OCI-LY7 (cell line): ENCODE results near the gene BTBD9. TPM values are rescaled to one million over a fixed set of nuclear protein-coding genes. Genes with fewer than 3 reads are reported as not detected.

Experiments used
- BruUV-seq: library from RNA; stranded (reverse); fragments of 400-500 nt; replicated peaks from 2 replicates; lab custom pipeline; 2021; lab: Mats Ljungman, UMichigan
- CTCF ChIA-PET: fragments of 300-600 bp; sonication (Branson Sonifier 250); formaldehyde crosslinking; loops from one replicate; lab custom pipeline; 2022; ENCODE audit warnings: antibody characterized with exemption; ENCODE audit not compliant: unreplicated experiment; lab: Charles Lee
- POLR2A ChIA-PET: fragments of 300-600 bp; sonication (Branson Sonifier 250); formaldehyde crosslinking; loops from one replicate; lab custom pipeline; 2022; ENCODE audit warnings: antibody characterized with exemption; lab: Charles Lee
- DNase-seq: peaks from one replicate; pipeline ENCODE4 v3.0.0-alpha.2; 2015; ENCODE audit warnings: low spot score
- H2AFZ ChIP-seq: fragments of 200-600 bp; sonication (generic), shearing (Covaris generic); 2 replicates; pipeline ENCODE4 v1.6.1; 2014; ENCODE audit warnings: mild to moderate bottlenecking, antibody characterized with exemption, low read length, moderate library complexity
- H3K27ac ChIP-seq: fragments of 200-600 bp; sonication (generic); 2 replicates; pipeline ENCODE4 v1.5.1; 2014; ENCODE audit warnings: mixed run types, low read depth, mild to moderate bottlenecking, moderate library complexity, low read length, inconsistent platforms; ENCODE audit not compliant: poor library complexity, severe bottlenecking
- H3K36me3 ChIP-seq: fragments of 200-600 bp; sonication (generic); 2 replicates; pipeline ENCODE4 v1.6.1; 2014; ENCODE audit warnings: mild to moderate bottlenecking, antibody characterized with exemption, low read length, moderate library complexity, mixed read lengths; ENCODE audit not compliant: insufficient read depth
- H3K4me1 ChIP-seq: fragments of 200-600 bp; sonication (generic); 2 replicates; pipeline ENCODE4 v1.5.1; 2014; ENCODE audit warnings: mild to moderate bottlenecking, low read length; ENCODE audit not compliant: insufficient read depth, poor library complexity, severe bottlenecking
- H3K4me2 ChIP-seq: fragments of 200-600 bp; sonication (generic); 2 replicates; pipeline ENCODE4 v1.6.1; 2014; ENCODE audit warnings: mild to moderate bottlenecking, low read length
- H3K4me3 ChIP-seq: fragments of 200-600 bp; sonication (generic); 2 replicates; pipeline ENCODE4 v1.5.1; 2014; ENCODE audit warnings: mild to moderate bottlenecking, low read depth, low read length; ENCODE audit not compliant: poor library complexity, severe bottlenecking
- H3K79me2 ChIP-seq: fragments of 200-600 bp; sonication (generic); 2 replicates; pipeline ENCODE4 v1.6.1; 2016; ENCODE audit warnings: low read depth, mild to moderate bottlenecking, low read length, moderate library complexity, mixed read lengths; ENCODE audit not compliant: insufficient read depth
- H3K9me2 ChIP-seq: fragments of 200-600 bp; sonication (generic); 2 replicates; pipeline ENCODE4 v1.6.1; 2016; ENCODE audit warnings: mild to moderate bottlenecking, low read length, mixed read lengths; ENCODE audit not compliant: insufficient read depth
- H3K9me3 ChIP-seq: fragments of 200-600 bp; sonication (generic); 2 replicates; pipeline ENCODE4 v1.6.1; 2014; ENCODE audit warnings: mild to moderate bottlenecking, mixed run types, low read length, mixed read lengths
- H4K20me1 ChIP-seq: fragments of 200-600 bp; sonication (generic); 2 replicates; pipeline ENCODE4 v1.6.1; 2014; ENCODE audit warnings: mild to moderate bottlenecking, antibody characterized with exemption, low read length, moderate library complexity, mixed read lengths; ENCODE audit not compliant: insufficient read depth
- CTCF ChIP-seq: fragments of 200-600 bp; sonication (generic); conservative IDR thresholded peaks from 2 replicates; pipeline ENCODE4 v1.5.1; 2014; ENCODE audit warnings: mild to moderate bottlenecking, antibody characterized with exemption, low read length, moderate library complexity, mixed read lengths
- EZH2phosphoT487 ChIP-seq: fragments of 200-600 bp; sonication (generic); IDR thresholded peaks from 2 replicates; pipeline ENCODE4 v1.6.1; 2018; ENCODE audit warnings: low read depth, borderline replicate concordance, mild to moderate bottlenecking, mixed run types, antibody characterized with exemption, low read length, moderate library complexity, mixed read lengths
- intact Hi-C: fragments of 100-400 bp; cut with micrococcal nuclease; formaldehyde crosslinking; loops from one replicate; pipeline ENCODE4 v1.10.0; 2022; ENCODE audit not compliant: unreplicated experiment
- total RNA-seq, 2 experiments: library from RNA; depleted of rRNA in 1 of 2; stranded (reverse); fragments of >200 nt in 1 of 2; shearing (Covaris generic) in 1 of 2; gene quantifications; 2 replicates each; pipeline ENCODE4 v1.2.3, GENCODE V29; 2014 to 2022

The BTBD9 gene
- total RNA-seq, 2 experiments from 2014 or later: 5.9 to 7.3 TPM

GRCh38 chr6:38415231-38416005, 224.3 kb downstream of the BTBD9 start:
- Histone ChIP-seq H2AFZ (no peak overlapping the region), H3K79me2 (no peaks in the 10 kb centered on the region), H3K4me1 (peaks cover 3% of the 10 kb centered on the region), H3K36me3 (no peaks in the 10 kb centered on the region), H3K27ac (no peak overlapping the region), H3K4me2 (no peak overlapping the region), H3K4me3 (no peak overlapping the region), H3K9me2 (no peaks in the 10 kb centered on the region), H3K9me3 (no peaks in the 10 kb centered on the region), H4K20me1 (no peaks in the 10 kb centered on the region; the same call in 1 of the 2 replicates)
- BruUV-seq: no TSS peak
- no peak for DNase-seq
- TF ChIP-seq EZH2phosphoT487: no peak
- TF ChIP-seq CTCF: no peak
- CTCF ChIA-PET: no interaction called here
- POLR2A ChIA-PET: no interaction called here
- intact Hi-C loops: no loop called here

GRCh38 chr6:38413102-38413800, 226.5 kb downstream of the BTBD9 start:
- no peaks in the 10 kb centered on the region for H3K9me3 ChIP-seq
- H2AFZ ChIP-seq: no peak overlapping the region
- no peaks in the 10 kb centered on the region for H3K9me2 ChIP-seq
- CTCF ChIA-PET: no interaction called here
- H3K27ac ChIP-seq: no peak overlapping the region
- no peaks in the 10 kb centered on the region for H3K36me3 ChIP-seq
- no TSS peak for BruUV-seq
- H3K4me2 ChIP-seq: no peak overlapping the region
- TF ChIP-seq EZH2phosphoT487 (no peak), CTCF (no peak)
- H3K79me2 ChIP-seq: no peaks in the 10 kb centered on the region
- no peaks in the 10 kb centered on the region; the same call in 1 of the 2 replicates for H4K20me1 ChIP-seq
- POLR2A ChIA-PET: no interaction called here
- intact Hi-C loops: no loop called here
- H3K4me1 ChIP-seq: peaks cover 10% of the 10 kb centered on the region
- no peak for DNase-seq
- H3K4me3 ChIP-seq: no peak overlapping the region

GRCh38 chr6:38407192-38407591, 232.5 kb downstream of the BTBD9 start:
- no TSS peak for BruUV-seq
- CTCF ChIA-PET: no interaction called here

More at GRCh38 chr6:38407192-38407591, 232.5 kb downstream of the BTBD9 start:
- Histone ChIP-seq H3K4me3 (no peak overlapping the region), H3K4me1 (peaks cover 10% of the 10 kb centered on the region), H3K27ac (no peak overlapping the region), H4K20me1 (no peaks in the 10 kb centered on the region), H3K36me3 (no peaks in the 10 kb centered on the region), H3K9me3 (no peaks in the 10 kb centered on the region), H2AFZ (no peak overlapping the region), H3K79me2 (no peaks in the 10 kb centered on the region), H3K9me2 (no peaks in the 10 kb centered on the region), H3K4me2 (no peak overlapping the region)
- TF ChIP-seq CTCF: no peak
- no peak for TF ChIP-seq EZH2phosphoT487
- intact Hi-C loops: no loop called here
- POLR2A ChIA-PET: no interaction called here
- no peak for DNase-seq
